Measurements from ENCODE around the gene CACNA1C. TPM values are rescaled to one million over a fixed set of nuclear protein-coding genes. Genes with fewer than 3 reads are reported as not detected.

The CACNA1C gene
- total RNA-seq, 2 donors from 2014 or later: 70.0 to 127 TPM

DNA sequence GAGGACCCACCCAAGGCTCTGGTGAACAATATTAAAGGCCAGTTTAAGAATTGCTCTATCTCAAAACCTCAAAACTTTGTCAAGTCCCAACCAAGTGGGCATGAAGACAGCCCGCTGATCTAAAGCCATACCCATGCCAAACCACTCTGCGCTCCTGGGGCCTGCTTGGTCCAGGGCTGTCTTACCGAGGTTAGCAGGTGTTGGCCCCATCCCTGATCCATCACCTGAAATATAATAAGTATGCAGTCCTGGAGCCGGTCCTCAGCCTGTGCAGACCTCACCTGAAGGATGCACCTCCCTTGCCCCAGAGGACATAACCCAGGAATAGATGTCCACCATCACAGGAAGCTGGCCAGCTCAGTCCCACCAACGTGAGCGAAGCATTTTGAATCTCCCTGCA is 543.7 kb downstream of the CACNA1C start:
- Histone ChIP-seq H3K27me3 (replicated peaks; ENCODE audit: insufficient read depth) (no peaks in the 10 kb centered on the region), H3K36me3 (peaks cover 78% of the 10 kb centered on the region), H3K27ac (no peak overlapping the region), H3K9me3 (peaks cover 4% of the 10 kb centered on the region), H3K4me1 (ENCODE audit: control insufficient read depth in 1 of 2, low read depth in 2 of 2) (no peaks in the 10 kb centered on the region), H3K4me3 (no peak overlapping the region)
- DNase-seq (ENCODE audit: low spot score) (no peak), ATAC-seq (ENCODE audit: insufficient number of reproducible peaks, low FRiP score, low read depth) (no peak)
- TF ChIP-seq, protein P1, sequence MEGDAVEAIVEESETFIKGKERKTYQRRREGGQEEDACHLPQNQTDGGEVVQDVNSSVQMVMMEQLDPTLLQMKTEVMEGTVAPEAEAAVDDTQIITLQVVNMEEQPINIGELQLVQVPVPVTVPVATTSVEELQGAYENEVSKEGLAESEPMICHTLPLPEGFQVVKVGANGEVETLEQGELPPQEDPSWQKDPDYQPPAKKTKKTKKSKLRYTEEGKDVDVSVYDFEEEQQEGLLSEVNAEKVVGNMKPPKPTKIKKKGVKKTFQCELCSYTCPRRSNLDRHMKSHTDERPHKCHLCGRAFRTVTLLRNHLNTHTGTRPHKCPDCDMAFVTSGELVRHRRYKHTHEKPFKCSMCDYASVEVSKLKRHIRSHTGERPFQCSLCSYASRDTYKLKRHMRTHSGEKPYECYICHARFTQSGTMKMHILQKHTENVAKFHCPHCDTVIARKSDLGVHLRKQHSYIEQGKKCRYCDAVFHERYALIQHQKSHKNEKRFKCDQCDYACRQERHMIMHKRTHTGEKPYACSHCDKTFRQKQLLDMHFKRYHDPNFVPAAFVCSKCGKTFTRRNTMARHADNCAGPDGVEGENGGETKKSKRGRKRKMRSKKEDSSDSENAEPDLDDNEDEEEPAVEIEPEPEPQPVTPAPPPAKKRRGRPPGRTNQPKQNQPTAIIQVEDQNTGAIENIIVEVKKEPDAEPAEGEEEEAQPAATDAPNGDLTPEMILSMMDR (IDR thresholded peaks at IDR 0.05): no peak

DNA sequence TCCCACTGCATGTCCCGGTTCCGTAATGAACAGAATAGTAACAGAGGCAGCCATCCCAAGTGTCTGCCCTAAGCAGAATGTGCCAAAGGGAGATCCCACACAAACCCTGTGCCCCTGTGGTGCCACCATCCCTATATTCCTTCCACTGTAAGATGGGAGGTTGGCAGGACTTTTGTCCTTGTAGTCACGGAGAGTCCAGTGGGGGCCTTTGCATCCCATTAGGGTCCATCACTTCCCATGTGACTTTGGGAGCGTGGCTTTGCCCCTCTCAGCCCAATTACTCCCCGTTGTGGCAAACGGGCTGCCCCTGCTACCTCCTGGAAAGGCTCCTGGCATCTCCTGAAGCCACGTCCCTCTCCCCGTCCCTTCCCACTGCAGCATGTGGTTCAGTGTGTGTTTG is 552.5 kb downstream of the CACNA1C start:
- H3K4me1 ChIP-seq (ENCODE audit: control insufficient read depth in 1 of 2, low read depth in 2 of 2): no peaks in the 10 kb centered on the region
- no peaks in the 10 kb centered on the region for H3K27me3 ChIP-seq (replicated peaks; ENCODE audit: insufficient read depth)
- TF ChIP-seq, protein P1 (IDR thresholded peaks at IDR 0.05): no peak
- peaks cover 48% of the 10 kb centered on the region for H3K36me3 ChIP-seq
- ATAC-seq (ENCODE audit: insufficient number of reproducible peaks, low FRiP score, low read depth) (no peak), DNase-seq (ENCODE audit: low spot score) (no peak)
- H3K27ac ChIP-seq: no peak overlapping the region
- H3K4me3 ChIP-seq: no peak overlapping the region
- H3K9me3 ChIP-seq: no peaks in the 10 kb centered on the region

DNA sequence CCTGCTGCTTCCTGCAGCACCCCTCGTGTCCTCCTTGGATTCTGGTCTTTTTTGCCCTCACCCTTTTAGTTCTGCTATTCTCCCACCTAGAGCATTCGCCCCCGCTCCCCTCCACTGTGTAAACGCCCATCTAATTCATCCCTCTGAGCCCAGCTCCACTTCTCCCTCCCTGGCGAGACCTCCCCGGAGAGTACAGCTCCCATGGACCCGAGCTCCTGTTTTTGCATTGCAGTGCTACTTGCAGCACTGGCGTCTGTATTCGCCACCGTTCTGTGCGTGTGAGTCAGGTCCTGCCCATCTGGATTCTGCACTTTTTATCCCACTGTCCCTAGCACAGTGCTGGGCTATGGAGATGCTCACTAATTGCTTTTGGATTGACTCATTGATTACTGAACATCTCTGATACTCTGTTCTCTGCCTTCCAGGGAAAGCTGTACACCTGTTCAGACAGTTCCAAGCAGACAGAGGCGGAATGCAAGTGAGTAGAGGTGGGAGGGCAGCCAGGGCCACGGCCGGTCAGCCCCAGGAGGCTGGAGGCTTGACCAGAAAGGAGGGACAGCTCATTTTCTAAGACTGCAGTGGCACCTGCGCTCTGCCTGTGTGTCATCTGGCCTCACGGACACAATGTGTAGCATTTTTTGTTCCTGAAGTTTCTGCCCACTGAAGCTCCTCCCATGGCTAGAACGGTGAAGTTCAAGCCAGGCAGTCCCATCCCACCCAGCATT is 553.6 kb downstream of the CACNA1C start:
- TF ChIP-seq, protein P1 (IDR thresholded peaks at IDR 0.05): no peak
- H3K27me3 ChIP-seq (replicated peaks; ENCODE audit: insufficient read depth): no peaks in the 10 kb centered on the region
- no peak for ATAC-seq (ENCODE audit: insufficient number of reproducible peaks, low FRiP score, low read depth)
- H3K4me1 ChIP-seq (ENCODE audit: control insufficient read depth in 1 of 2, low read depth in 2 of 2): no peaks in the 10 kb centered on the region
- no peaks in the 10 kb centered on the region for H3K9me3 ChIP-seq
- H3K27ac ChIP-seq: no peak overlapping the region
- peaks cover 53% of the 10 kb centered on the region for H3K36me3 ChIP-seq
- DNase-seq (ENCODE audit: low spot score): no peak
- H3K4me3 ChIP-seq: no peak overlapping the region

DNA sequence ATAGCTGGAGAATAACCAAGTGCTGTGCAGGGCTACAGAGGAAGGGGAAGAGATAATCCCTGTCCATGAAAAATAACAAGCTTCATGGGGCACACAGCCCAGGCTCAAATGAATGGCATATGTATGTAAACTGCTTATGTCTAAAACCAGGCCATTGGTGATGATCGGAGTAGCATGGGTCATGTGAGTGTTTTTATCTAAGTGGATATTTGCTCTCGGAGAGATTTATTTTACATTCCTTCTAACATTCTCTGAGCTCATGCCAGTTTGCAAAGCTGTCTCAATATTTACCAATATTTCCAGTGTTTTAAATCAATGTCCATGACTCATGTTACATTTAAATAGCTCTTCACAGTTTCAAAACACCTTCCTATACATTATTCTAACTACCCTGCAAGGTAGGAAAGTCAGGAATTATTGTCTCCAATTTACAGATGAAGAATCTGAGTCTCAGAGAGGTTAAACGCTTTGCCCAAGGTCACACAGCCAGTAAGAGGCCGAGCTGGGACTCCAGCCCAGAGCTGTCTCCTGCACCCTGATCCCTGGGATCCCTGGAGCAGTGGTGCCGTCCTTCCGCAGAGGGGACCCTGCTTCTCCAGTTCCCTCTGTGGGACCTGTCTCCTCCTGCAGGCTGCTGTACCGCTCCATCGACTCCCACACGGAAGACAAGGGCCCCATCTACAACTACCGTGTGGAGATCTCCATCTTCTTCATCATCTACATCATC is 555.3 kb downstream of the CACNA1C start:
- Histone ChIP-seq H3K9me3 (no peaks in the 10 kb centered on the region), H3K4me1 (ENCODE audit: control insufficient read depth in 1 of 2, low read depth in 2 of 2) (peaks cover 0 to 4% of the 10 kb centered on the region in 2 donors), H3K4me3 (no peak overlapping the region), H3K27me3 (replicated peaks; ENCODE audit: insufficient read depth) (no peaks in the 10 kb centered on the region), H3K27ac (no peak overlapping the region), H3K36me3 (peaks cover 55% of the 10 kb centered on the region)
- DNase-seq (ENCODE audit: low spot score): no peak
- TF ChIP-seq, protein P1 (IDR thresholded peaks at IDR 0.05): no peak
- no peak for ATAC-seq (ENCODE audit: insufficient number of reproducible peaks, low FRiP score, low read depth)

DNA sequence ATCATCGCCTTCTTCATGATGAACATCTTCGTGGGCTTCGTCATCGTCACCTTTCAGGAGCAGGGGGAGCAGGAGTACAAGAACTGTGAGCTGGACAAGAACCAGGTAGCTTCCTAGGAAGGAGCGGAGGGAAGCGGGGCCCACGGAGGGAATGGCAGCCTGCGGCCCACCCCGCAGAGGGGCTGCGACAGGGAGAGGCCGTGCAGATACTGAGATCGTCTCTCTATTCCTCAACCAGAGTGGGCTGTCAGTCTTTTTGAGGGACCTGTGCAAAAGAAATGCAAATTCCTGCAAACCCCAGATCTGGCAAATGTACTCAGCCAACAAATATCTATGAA is 555.8 kb downstream of the CACNA1C start:
- DNase-seq (ENCODE audit: low spot score): no peak
- ATAC-seq (ENCODE audit: insufficient number of reproducible peaks, low FRiP score, low read depth): no peak
- H3K27me3 ChIP-seq (replicated peaks; ENCODE audit: insufficient read depth): no peaks in the 10 kb centered on the region
- H3K9me3 ChIP-seq: no peaks in the 10 kb centered on the region
- H3K27ac ChIP-seq: no peak overlapping the region
- peaks cover 2 to 10% of the 10 kb centered on the region in 2 donors for H3K4me1 ChIP-seq (ENCODE audit: control insufficient read depth in 1 of 2, low read depth in 2 of 2)
- H3K36me3 ChIP-seq: peaks cover 55% of the 10 kb centered on the region
- TF ChIP-seq, protein P1 (IDR thresholded peaks at IDR 0.05): no peak
- no peak overlapping the region for H3K4me3 ChIP-seq

Measured in thoracic aorta (tissue), 2 donors.